HG02973 (cell line): ENCODE data around the gene KIF21A.

ENCODE experiments used
- ATAC-seq: cut with Tn5 transposase; IDR thresholded peaks from one replicate; pipeline ENCODE4 v1.9.1; 2021; ENCODE audit warnings: moderate library complexity; ENCODE audit not compliant: unreplicated experiment

Gene KIF21A

GRCh38 chr12:39278426-39278825 is 164.5 kb downstream of the KIF21A start:
- no peak for ATAC-seq

- peak; percentile 78 for ATAC-seq
These were observed 165.5 kb downstream of the KIF21A start for GRCh38 chr12:39277416-39277815.

- ATAC-seq = no peak
These were observed 167.1 kb downstream of the KIF21A start for GRCh38 chr12:39275846-39276245.

GRCh38 chr12:39272871-39273655 is 169.9 kb downstream of the KIF21A start:
- no peak for ATAC-seq

- no peak for ATAC-seq
These were observed 173.4 kb downstream of the KIF21A start for GRCh38 chr12:39269492-39269891.

GRCh38 chr12:39267886-39268285 is 175.0 kb downstream of the KIF21A start:
- no peak for ATAC-seq

- ATAC-seq = no peak
These were observed 190.3 kb downstream of the KIF21A start for GRCh38 chr12:39252628-39253027.
